ENCODE measurements around the gene PRSS23. TPM values are rescaled to one million over a fixed set of nuclear protein-coding genes. Genes with fewer than 3 reads are reported as not detected.

Gene PRSS23
- total and polyA plus RNA-seq, 2 donors (not counting 3 experiments of a cell fraction or from before 2014, with no cell fraction given): 146 to 278 TPM

DNA sequence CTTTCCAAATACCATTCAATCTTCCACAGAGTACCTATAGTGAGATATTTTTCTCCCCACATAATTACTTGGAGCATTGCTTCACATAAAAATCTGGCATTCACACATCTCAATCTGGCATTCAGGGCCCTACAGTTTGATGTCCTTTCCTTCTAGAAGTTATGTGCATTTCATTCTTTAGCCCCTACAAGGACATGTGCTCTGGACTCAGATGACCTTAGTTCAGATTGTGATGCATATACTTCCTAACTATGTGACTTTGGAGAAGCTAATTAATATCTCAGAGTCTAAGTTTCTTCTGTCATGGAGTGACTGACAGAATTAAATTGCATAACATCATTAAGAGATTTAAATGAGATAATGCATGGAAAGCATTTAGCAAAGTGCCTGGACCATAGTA lies 25.9 kb upstream of the PRSS23 start:
- Histone ChIP-seq H3K9me1 (replicated peaks; ENCODE audit: control insufficient read depth, extremely low read depth, insufficient read depth, low read length) (no peaks in the 10 kb centered on the region), H2AFZ (ENCODE audit: low read depth, low read length) (no peak overlapping the region), H3K9me3 (replicated peaks; ENCODE audit: control insufficient read depth, insufficient read depth, low read length) (no peaks in the 10 kb centered on the region), H3K4me1 (ENCODE audit: control insufficient read depth, extremely low read depth, insufficient read depth, low read length) (no peaks in the 10 kb centered on the region), H3K4me2 (ENCODE audit: insufficient read depth, low read length) (no peak overlapping the region), H3K27me3 (ENCODE audit: control insufficient read depth in 2 of 2, insufficient read depth in 2 of 2, low read length in 2 of 2) (no peaks in the 10 kb centered on the region), H4K20me1 (replicated peaks; ENCODE audit: control insufficient read depth, extremely low read depth, insufficient read depth, low read length) (no peaks in the 10 kb centered on the region), H3K9ac (replicated peaks; ENCODE audit: extremely low read depth, insufficient read depth, low read length) (no peak overlapping the region), H3K36me3 (ENCODE audit: control insufficient read depth in 2 of 2, extremely low read depth in 1 of 2, insufficient read depth in 2 of 2, low read length in 2 of 2) (no peaks in the 10 kb centered on the region), H3K79me2 (ENCODE audit: control insufficient read depth, insufficient read depth, low read length) (no peaks in the 10 kb centered on the region), H3K4me3 (replicated peaks in 1 of 3; ENCODE audit: insufficient read depth in 1 of 3, low read depth in 1 of 3, low read length in 3 of 3) (no peak overlapping the region), H3K27ac (ENCODE audit: insufficient read depth, low read depth, low read length) (no peak overlapping the region)
- TF ChIP-seq MYC (IDR thresholded peaks at IDR 0.05; ENCODE audit: low read depth, low read length): no peak
- TF ChIP-seq, protein P1, sequence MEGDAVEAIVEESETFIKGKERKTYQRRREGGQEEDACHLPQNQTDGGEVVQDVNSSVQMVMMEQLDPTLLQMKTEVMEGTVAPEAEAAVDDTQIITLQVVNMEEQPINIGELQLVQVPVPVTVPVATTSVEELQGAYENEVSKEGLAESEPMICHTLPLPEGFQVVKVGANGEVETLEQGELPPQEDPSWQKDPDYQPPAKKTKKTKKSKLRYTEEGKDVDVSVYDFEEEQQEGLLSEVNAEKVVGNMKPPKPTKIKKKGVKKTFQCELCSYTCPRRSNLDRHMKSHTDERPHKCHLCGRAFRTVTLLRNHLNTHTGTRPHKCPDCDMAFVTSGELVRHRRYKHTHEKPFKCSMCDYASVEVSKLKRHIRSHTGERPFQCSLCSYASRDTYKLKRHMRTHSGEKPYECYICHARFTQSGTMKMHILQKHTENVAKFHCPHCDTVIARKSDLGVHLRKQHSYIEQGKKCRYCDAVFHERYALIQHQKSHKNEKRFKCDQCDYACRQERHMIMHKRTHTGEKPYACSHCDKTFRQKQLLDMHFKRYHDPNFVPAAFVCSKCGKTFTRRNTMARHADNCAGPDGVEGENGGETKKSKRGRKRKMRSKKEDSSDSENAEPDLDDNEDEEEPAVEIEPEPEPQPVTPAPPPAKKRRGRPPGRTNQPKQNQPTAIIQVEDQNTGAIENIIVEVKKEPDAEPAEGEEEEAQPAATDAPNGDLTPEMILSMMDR (IDR thresholded peaks at IDR 0.05; ENCODE audit: extremely low read depth in 1 of 2, insufficient read depth in 1 of 2, low read depth in 1 of 2, low read length in 2 of 2): no peak
- no peak for TF ChIP-seq EZH2 (IDR thresholded peaks at IDR 0.05; ENCODE audit: borderline replicate concordance, low read depth, low read length, severe bottlenecking)
- no peak for TF ChIP-seq JUN (IDR thresholded peaks at IDR 0.05; ENCODE audit: borderline replicate concordance, insufficient read depth, insufficient read length, low read depth)
- no peak for TF ChIP-seq POLR2A (IDR thresholded peaks at IDR 0.05; ENCODE audit: low read depth, low read length)
- TF ChIP-seq POLR2AphosphoS5 (IDR thresholded peaks at IDR 0.05; ENCODE audit: insufficient read depth, low read depth, low read length): no peak
- TF ChIP-seq, protein P2, sequence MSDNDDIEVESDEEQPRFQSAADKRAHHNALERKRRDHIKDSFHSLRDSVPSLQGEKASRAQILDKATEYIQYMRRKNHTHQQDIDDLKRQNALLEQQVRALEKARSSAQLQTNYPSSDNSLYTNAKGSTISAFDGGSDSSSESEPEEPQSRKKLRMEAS (IDR thresholded peaks at IDR 0.05; ENCODE audit: insufficient read depth, insufficient read length): no peak
- no peak for TF ChIP-seq GATA2 (IDR thresholded peaks at IDR 0.05; ENCODE audit: insufficient read depth, insufficient read length, low read depth, low read length)
- no peak for TF ChIP-seq FOS (IDR thresholded peaks at IDR 0.05; ENCODE audit: borderline replicate concordance, insufficient read depth, low read length)
- BruUV-seq (replicated peaks): no TSS peak
- FAIRE-seq: no peak
- dilution Hi-C loops (cut with MboI; ENCODE audit: extremely low pct_ligation_motif_present, low sequenced_read_pairs) (no loop called here), intact Hi-C loops (cut with micrococcal nuclease) (no loop called here)
- ChIA-PET CTCF (interaction anchor here (1.3 kb wide), 1 partner anchor 11 kb away, joined by 3 read pairs; no protein-coding TSS in a partner anchor), POLR2A (no interaction called here)
- DNase-seq (ENCODE audit: low read depth, low spot score): no peak

Measured in endothelial cell of umbilical vein (primary cell).